ENCODE data around the gene GSTM4.
"Not testable (repeated sequence)": the region's sequence is repeated elsewhere in the genome, so short reads cannot be mapped to it uniquely, and the experiment has no call there.

DNA sequence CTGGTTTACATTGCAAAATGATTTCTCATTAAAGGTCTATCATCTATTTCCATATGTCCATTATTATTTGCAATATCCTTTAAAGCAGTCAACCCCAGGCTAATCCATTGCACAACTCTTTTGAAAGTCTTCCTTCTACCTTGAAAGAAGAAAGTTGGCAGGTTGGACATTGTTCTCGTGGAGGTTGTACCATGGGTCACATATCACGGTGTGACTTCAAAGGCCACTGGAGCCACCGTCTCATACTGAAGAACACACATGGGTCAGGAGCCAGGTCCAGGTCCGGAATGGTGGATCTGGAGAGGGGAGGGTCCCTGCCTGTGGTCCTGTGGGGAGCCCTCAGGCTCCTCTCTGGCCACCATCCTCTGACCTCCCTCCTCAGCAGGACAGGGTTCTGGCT lies 30.0 kb downstream of the GSTM4 start:
- not testable (repeated sequence) for TF ChIP-seq EZH2 (IDR thresholded peaks at IDR 0.05; ENCODE audit: low read depth, unreplicated experiment); JUNB (IDR thresholded peaks at IDR 0.05; ENCODE audit: unreplicated experiment); POLR2AphosphoS5 (IDR thresholded peaks at IDR 0.05; ENCODE audit: low read depth); EZH2phosphoT487 (IDR thresholded peaks at IDR 0.05; ENCODE audit: unreplicated experiment); ZNF331 (CRISPR knock-in tag; IDR thresholded peaks at IDR 0.05; ENCODE audit: low read depth); CREB1 (CRISPR knock-in tag; IDR thresholded peaks at IDR 0.05; ENCODE audit: low read depth)
- TF ChIP-seq, protein P1, sequence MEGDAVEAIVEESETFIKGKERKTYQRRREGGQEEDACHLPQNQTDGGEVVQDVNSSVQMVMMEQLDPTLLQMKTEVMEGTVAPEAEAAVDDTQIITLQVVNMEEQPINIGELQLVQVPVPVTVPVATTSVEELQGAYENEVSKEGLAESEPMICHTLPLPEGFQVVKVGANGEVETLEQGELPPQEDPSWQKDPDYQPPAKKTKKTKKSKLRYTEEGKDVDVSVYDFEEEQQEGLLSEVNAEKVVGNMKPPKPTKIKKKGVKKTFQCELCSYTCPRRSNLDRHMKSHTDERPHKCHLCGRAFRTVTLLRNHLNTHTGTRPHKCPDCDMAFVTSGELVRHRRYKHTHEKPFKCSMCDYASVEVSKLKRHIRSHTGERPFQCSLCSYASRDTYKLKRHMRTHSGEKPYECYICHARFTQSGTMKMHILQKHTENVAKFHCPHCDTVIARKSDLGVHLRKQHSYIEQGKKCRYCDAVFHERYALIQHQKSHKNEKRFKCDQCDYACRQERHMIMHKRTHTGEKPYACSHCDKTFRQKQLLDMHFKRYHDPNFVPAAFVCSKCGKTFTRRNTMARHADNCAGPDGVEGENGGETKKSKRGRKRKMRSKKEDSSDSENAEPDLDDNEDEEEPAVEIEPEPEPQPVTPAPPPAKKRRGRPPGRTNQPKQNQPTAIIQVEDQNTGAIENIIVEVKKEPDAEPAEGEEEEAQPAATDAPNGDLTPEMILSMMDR (conservative IDR thresholded peaks at IDR 0.05; ENCODE audit: low read depth in 2 of 2): not testable (repeated sequence)
- TF ChIP-seq, protein P2, sequence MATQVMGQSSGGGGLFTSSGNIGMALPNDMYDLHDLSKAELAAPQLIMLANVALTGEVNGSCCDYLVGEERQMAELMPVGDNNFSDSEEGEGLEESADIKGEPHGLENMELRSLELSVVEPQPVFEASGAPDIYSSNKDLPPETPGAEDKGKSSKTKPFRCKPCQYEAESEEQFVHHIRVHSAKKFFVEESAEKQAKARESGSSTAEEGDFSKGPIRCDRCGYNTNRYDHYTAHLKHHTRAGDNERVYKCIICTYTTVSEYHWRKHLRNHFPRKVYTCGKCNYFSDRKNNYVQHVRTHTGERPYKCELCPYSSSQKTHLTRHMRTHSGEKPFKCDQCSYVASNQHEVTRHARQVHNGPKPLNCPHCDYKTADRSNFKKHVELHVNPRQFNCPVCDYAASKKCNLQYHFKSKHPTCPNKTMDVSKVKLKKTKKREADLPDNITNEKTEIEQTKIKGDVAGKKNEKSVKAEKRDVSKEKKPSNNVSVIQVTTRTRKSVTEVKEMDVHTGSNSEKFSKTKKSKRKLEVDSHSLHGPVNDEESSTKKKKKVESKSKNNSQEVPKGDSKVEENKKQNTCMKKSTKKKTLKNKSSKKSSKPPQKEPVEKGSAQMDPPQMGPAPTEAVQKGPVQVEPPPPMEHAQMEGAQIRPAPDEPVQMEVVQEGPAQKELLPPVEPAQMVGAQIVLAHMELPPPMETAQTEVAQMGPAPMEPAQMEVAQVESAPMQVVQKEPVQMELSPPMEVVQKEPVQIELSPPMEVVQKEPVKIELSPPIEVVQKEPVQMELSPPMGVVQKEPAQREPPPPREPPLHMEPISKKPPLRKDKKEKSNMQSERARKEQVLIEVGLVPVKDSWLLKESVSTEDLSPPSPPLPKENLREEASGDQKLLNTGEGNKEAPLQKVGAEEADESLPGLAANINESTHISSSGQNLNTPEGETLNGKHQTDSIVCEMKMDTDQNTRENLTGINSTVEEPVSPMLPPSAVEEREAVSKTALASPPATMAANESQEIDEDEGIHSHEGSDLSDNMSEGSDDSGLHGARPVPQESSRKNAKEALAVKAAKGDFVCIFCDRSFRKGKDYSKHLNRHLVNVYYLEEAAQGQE (IDR thresholded peaks at IDR 0.05; ENCODE audit: unreplicated experiment): not testable (repeated sequence)
- TF ChIP-seq, protein P3, sequence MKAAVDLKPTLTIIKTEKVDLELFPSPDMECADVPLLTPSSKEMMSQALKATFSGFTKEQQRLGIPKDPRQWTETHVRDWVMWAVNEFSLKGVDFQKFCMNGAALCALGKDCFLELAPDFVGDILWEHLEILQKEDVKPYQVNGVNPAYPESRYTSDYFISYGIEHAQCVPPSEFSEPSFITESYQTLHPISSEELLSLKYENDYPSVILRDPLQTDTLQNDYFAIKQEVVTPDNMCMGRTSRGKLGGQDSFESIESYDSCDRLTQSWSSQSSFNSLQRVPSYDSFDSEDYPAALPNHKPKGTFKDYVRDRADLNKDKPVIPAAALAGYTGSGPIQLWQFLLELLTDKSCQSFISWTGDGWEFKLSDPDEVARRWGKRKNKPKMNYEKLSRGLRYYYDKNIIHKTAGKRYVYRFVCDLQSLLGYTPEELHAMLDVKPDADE (IDR thresholded peaks at IDR 0.05): not testable (repeated sequence)
